MM.1S (cell line): ENCODE measurements around the gene ITGA8.

Source experiments
- DNase-seq: peaks from one replicate; pipeline ENCODE4 v3.0.0-alpha.2; 2015
- H2AFZ ChIP-seq: fragments of 300-600 bp; sonication (generic); 2 replicates; pipeline ENCODE4 v1.6.0; 2016; ENCODE audit warnings: antibody characterized with exemption, low read length
- H3F3A ChIP-seq: fragments of 300-600 bp; sonication (generic); 2 replicates; pipeline ENCODE4 v1.6.1; 2016; ENCODE audit warnings: mild to moderate bottlenecking, antibody characterized with exemption, low read length, moderate library complexity, mixed read lengths; ENCODE audit not compliant: insufficient read depth
- H3K27ac ChIP-seq: fragments of 300-600 bp; sonication (generic); 2 replicates; pipeline ENCODE4 v1.5.1; 2016; ENCODE audit warnings: mild to moderate bottlenecking, low read length
- H3K27me3 ChIP-seq: fragments of 300-600 bp; sonication (generic); replicated peaks from 2 replicates; pipeline ENCODE4 v1.6.0; 2016; ENCODE audit warnings: low read length; ENCODE audit not compliant: insufficient read depth
- H3K36me3 ChIP-seq: fragments of 300-600 bp; sonication (generic); replicated peaks from 2 replicates; pipeline ENCODE4 v1.6.1; 2016; ENCODE audit warnings: mild to moderate bottlenecking, low read length, mixed read lengths; ENCODE audit not compliant: insufficient read depth
- H3K4me1 ChIP-seq: fragments of 300-600 bp; sonication (generic); 2 replicates; pipeline ENCODE4 v1.6.1; 2016; ENCODE audit warnings: low read length, mixed read lengths
- H3K4me2 ChIP-seq: fragments of 300-600 bp; sonication (generic); 2 replicates; pipeline ENCODE4 v1.6.0; 2016; ENCODE audit warnings: low read depth, low read length
- H3K4me3 ChIP-seq: fragments of 300-600 bp; sonication (generic); 2 replicates; pipeline ENCODE4 v1.5.1; 2016; ENCODE audit warnings: low read length, mixed read lengths
- H3K79me2 ChIP-seq: fragments of 300-600 bp; sonication (generic); 2 replicates; pipeline ENCODE4 v1.6.1; 2016; ENCODE audit warnings: mixed run types, low read length, mixed read lengths
- H3K9ac ChIP-seq: fragments of 300-600 bp; sonication (generic); 2 replicates; pipeline ENCODE4 v1.6.1; 2016; ENCODE audit warnings: low read length, mixed read lengths
- H3K9me2 ChIP-seq: fragments of 300-600 bp; sonication (generic); replicated peaks from 2 replicates; pipeline ENCODE4 v1.6.1; 2016; ENCODE audit warnings: mild to moderate bottlenecking, low read length, mixed read lengths; ENCODE audit not compliant: insufficient read depth
- H3K9me3 ChIP-seq: fragments of 300-600 bp; sonication (generic); replicated peaks from 2 replicates; pipeline ENCODE4 v1.6.1; 2016; ENCODE audit warnings: mild to moderate bottlenecking, low read length, mixed read lengths; ENCODE audit not compliant: insufficient read depth
- H4K20me1 ChIP-seq: fragments of 300-600 bp; sonication (generic); 2 replicates; pipeline ENCODE4 v1.6.1; 2016; ENCODE audit warnings: mild to moderate bottlenecking, low read length, moderate library complexity, mixed read lengths; ENCODE audit not compliant: insufficient read depth
- EZH2 ChIP-seq: fragments of 300-600 bp; sonication (generic); optimal IDR thresholded peaks from 2 replicates; pipeline ENCODE3; 2017; ENCODE audit warnings: low read depth, mild to moderate bottlenecking, antibody characterized with exemption, low read length, mixed read lengths
- EZH2phosphoT487 ChIP-seq: fragments of 300-600 bp; sonication (generic); IDR thresholded peaks from 2 replicates; pipeline ENCODE4 v1.6.1; 2018; ENCODE audit warnings: antibody characterized with exemption, low read length
- TF ChIP-seq, protein P1 (sequence below): fragments of 300-600 bp; sonication (generic); IDR thresholded peaks from 2 replicates; pipeline ENCODE4 v1.5.1; 2016; ENCODE audit warnings: antibody characterized with exemption, low read length, mixed read lengths

Gene ITGA8

DNA sequence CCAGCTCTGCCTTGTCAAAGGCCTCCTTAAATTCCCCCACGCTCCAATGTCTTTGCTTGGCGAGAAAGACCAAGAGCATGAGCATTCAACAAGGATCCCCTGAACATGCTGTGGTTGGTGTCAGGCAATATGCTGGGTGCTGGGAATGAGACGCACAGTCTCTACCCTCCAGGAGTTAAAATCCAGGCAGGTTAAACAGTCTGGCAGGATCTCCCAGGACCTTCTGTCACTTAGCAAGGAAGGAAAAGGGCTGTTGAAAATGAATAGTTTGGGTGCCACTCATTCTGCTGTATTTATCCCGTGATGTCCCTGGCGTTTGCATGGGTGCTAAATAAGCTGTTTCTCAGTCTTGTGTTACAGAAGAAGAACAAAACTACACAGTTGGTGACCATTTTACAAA, 21.9 kb upstream of the ITGA8 start:
- Histone ChIP-seq H3K9ac (no peak overlapping the region), H4K20me1 (no peaks in the 10 kb centered on the region), H2AFZ (no peak overlapping the region), H3K4me3 (no peak overlapping the region), H3K79me2 (no peaks in the 10 kb centered on the region), H3K9me2 (no peaks in the 10 kb centered on the region), H3F3A (no peaks in the 10 kb centered on the region), H3K36me3 (no peaks in the 10 kb centered on the region), H3K9me3 (no peaks in the 10 kb centered on the region), H3K4me1 (peaks cover 2% of the 10 kb centered on the region), H3K4me2 (no peak overlapping the region), H3K27ac (no peak overlapping the region), H3K27me3 (no peaks in the 10 kb centered on the region)
- no peak for DNase-seq
- TF ChIP-seq, protein P1, sequence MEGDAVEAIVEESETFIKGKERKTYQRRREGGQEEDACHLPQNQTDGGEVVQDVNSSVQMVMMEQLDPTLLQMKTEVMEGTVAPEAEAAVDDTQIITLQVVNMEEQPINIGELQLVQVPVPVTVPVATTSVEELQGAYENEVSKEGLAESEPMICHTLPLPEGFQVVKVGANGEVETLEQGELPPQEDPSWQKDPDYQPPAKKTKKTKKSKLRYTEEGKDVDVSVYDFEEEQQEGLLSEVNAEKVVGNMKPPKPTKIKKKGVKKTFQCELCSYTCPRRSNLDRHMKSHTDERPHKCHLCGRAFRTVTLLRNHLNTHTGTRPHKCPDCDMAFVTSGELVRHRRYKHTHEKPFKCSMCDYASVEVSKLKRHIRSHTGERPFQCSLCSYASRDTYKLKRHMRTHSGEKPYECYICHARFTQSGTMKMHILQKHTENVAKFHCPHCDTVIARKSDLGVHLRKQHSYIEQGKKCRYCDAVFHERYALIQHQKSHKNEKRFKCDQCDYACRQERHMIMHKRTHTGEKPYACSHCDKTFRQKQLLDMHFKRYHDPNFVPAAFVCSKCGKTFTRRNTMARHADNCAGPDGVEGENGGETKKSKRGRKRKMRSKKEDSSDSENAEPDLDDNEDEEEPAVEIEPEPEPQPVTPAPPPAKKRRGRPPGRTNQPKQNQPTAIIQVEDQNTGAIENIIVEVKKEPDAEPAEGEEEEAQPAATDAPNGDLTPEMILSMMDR: no peak
- TF ChIP-seq EZH2 (no peak), EZH2phosphoT487 (no peak)

DNA sequence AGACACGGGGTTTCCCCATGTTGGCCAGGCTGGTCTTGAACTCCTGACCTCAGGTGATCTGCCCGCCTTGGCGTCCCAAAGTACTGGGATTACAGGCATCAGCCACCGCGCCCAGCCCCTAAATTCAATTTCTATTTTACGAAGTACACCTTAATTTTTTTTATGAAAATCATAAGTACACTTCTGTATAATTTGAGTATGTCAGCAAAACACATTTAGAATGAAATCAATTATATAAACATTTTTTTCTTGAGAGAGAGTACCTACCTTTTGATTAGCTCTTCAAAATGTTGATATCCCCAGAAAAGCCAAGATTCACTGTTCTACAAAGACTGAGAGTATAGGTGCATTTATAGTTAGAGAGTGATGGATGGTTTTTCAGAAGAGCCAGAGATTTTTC, 20.5 kb upstream of the ITGA8 start:
- no peak overlapping the region for H2AFZ ChIP-seq
- H3K4me2 ChIP-seq: no peak overlapping the region
- H3K9me3 ChIP-seq: no peaks in the 10 kb centered on the region
- DNase-seq: no peak
- no peaks in the 10 kb centered on the region for H3K36me3 ChIP-seq
- TF ChIP-seq, protein P1: no peak
- TF ChIP-seq EZH2: no peak
- no peak for TF ChIP-seq EZH2phosphoT487
- no peaks in the 10 kb centered on the region for H4K20me1 ChIP-seq
- H3F3A ChIP-seq: no peaks in the 10 kb centered on the region
- H3K27ac ChIP-seq: no peak overlapping the region
- H3K79me2 ChIP-seq: no peaks in the 10 kb centered on the region
- no peaks in the 10 kb centered on the region for H3K9me2 ChIP-seq
- H3K9ac ChIP-seq: no peak overlapping the region
- H3K27me3 ChIP-seq: no peaks in the 10 kb centered on the region
- no peaks in the 10 kb centered on the region for H3K4me1 ChIP-seq
- no peak overlapping the region for H3K4me3 ChIP-seq

DNA sequence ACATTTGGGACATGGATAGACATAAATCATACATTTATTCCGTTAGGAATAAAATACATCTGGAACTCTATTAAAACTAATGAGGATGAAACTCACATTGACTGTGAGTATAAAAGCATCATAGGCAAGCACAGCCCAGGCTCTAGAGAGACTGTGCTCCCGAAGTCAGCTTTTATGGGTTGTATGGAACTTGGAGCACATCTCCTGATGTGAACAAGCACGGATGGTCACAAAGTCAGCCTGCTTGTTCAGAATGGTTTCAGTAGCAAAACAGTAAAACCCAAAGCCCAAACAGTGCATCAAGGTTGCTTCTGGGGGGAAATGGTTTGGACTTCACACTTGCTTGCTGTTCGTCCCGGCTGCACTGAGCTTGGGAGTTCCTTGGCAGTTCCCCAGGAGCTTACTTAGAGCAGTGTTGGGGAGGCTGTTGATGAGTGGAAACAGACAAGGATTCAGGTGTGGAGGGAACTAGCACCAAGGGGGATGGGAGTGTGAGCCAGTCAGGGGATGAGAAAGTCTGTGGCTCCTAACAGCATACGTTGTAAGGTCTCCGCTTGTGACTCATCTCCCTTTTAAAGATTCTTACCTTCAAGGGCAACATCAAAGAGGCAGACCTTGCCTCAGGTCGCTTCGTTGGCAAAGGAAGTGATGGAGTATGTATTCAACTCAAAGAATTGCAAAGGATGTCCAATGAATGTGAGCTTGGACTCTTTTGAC, 19.7 kb upstream of the ITGA8 start:
- no peaks in the 10 kb centered on the region for H3K9me2 ChIP-seq
- no peaks in the 10 kb centered on the region for H3K36me3 ChIP-seq
- TF ChIP-seq EZH2phosphoT487 (no peak), EZH2 (no peak)
- TF ChIP-seq, protein P1: no peak
- H3K9me3 ChIP-seq: no peaks in the 10 kb centered on the region
- no peak overlapping the region for H3K4me3 ChIP-seq
- no peak for DNase-seq
- no peaks in the 10 kb centered on the region for H3K79me2 ChIP-seq
- no peaks in the 10 kb centered on the region for H3F3A ChIP-seq
- no peak overlapping the region for H3K9ac ChIP-seq
- H4K20me1 ChIP-seq: no peaks in the 10 kb centered on the region
- no peak overlapping the region for H3K27ac ChIP-seq
- no peak overlapping the region for H3K4me2 ChIP-seq
- H3K27me3 ChIP-seq: no peaks in the 10 kb centered on the region
- no peak overlapping the region for H2AFZ ChIP-seq
- no peaks in the 10 kb centered on the region for H3K4me1 ChIP-seq
